ENCODE measurements around the gene NCOA3. TPM values are rescaled to one million over a fixed set of nuclear protein-coding genes. Genes with fewer than 3 reads are reported as not detected.

Gene NCOA3
- 25.9 TPM for total RNA-seq (2021; ENCODE audit: unreplicated experiment)
- polyA plus RNA-seq (2012) = 10.0 and 11.8 TPM in 2 replicates
- Bru-seq, nascent RNA = percentile 82 among the genes with signal in this experiment
- percentile 79 among the genes with signal in this experiment for BruChase-seq, experiment 1, labeled RNA remaining after a 6-hour chase
- BruChase-seq, experiment 2, labeled RNA remaining after a 2-hour chase = percentile 80 among the genes with signal in this experiment
- long read RNA-seq, partial matches to known transcripts = 4 of 10 reads
- long read RNA-seq, other reads (novel, unspliced or antisense) = 6 of 10 reads

DNA sequence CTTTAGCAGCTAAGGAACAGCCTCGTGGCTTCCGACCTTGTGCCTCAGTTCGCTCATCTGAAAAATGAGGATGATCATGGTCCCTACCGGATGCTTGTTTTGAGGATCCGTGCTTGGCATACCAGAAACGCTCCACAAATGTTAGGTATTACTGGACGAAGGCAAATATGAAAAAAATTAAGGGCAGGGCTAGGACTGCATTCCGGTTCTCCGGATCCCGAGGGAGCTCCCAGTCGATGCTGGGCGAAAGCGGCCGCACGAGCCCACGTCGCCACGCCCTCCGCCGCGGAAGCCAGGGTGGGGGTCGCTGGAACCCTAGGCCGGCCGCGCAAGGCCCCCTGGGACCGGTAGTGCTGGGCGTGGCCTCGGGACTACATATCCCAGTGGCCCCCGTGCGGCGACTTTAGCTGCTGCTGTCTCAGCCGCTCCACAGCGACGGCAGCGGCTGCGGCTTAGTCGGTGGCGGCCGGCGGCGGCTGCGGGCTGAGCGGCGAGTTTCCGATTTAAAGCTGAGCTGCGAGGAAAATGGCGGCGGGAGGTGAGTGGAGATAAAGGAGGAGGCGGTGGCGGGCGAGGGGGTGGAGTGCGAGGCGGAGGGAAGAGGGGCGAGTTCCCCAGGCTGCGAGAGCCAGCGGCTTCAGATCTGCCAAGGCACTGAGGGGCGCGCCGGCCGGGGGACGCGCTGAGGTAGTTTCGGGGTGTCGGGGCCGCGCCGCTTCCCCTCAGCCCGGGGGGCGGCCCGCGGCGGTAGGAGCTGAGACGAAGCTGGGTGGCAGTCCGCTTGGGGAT lies at the start of gene NCOA3:
Gene NCOA3, plus strand, starts transcription at position 406 of the 789 bp plus-strand sequence. CDS start 120,361 bp downstream, outside the sequence.
- no peaks in the 10 kb centered on the region for H3K27me3 ChIP-seq (ENCODE audit: insufficient read depth, low read length)
- peak within 1 kb of the TSS; percentile 70 for H3K27ac ChIP-seq (ENCODE audit: low read depth, low read length)
- peak within 1 kb of the TSS; percentile 86 for H3K4me2 ChIP-seq (ENCODE audit: low read length)
- no peaks in the 10 kb centered on the region for H3K9me3 ChIP-seq (ENCODE audit: control insufficient read depth in 1 of 2, insufficient read depth in 1 of 2, low read depth in 1 of 2, low read length in 2 of 2)
- H4K20me1 ChIP-seq (ENCODE audit: insufficient read depth) = no peaks in the 10 kb centered on the region
- H3K9me2 ChIP-seq (ENCODE audit: insufficient read depth) = no peaks in the 10 kb centered on the region
- RAD21 ChIA-PET (ENCODE audit: low non-redundant PET in 1 of 2, low total read pairs in 2 of 2, uncharacterized antibody in 2 of 2, unreplicated experiment in 2 of 2) = interaction anchor here (0.6 to 1.4 kb wide), 2 partner anchors 8 kb away, joined by 3 read pairs; no protein-coding TSS in a partner anchor
- peak within 1 kb of the TSS; percentile 86 to 87 for H3K4me3 ChIP-seq (replicated peaks in 1 of 2; ENCODE audit: low read depth in 1 of 2, low read length in 2 of 2)
- intact Hi-C loops (cut with micrococcal nuclease) = loop anchor here (1.0 to 10.0 kb wide), 6 partner anchors 26 to 297 kb away; no protein-coding TSS in a partner anchor
- CTCF ChIA-PET = interaction anchor here (1.4 to 2.0 kb wide), 2 partner anchors 70 to 119 kb away, joined by 3 to 13 read pairs; no protein-coding TSS in a partner anchor
- POLR2A ChIA-PET = interaction anchor here (0.8 to 3.9 kb wide), 18 partner anchors 8 to 296 kb away, joined by 3 to 24 read pairs (median 4); no protein-coding TSS in a partner anchor
- peaks cover 19 to 30% of the 10 kb centered on the region in 2 experiments; a peak in 3 of 4 replicates for H3K4me1 ChIP-seq (ENCODE audit: control insufficient read depth in 1 of 2, insufficient read depth in 2 of 2, low read length in 2 of 2)
- H3K36me3 ChIP-seq (ENCODE audit: control insufficient read depth in 1 of 2, insufficient read depth in 2 of 2, low read length in 2 of 2) = no peaks in the 10 kb centered on the region
- BruUV-seq (replicated peaks) = no TSS peak
- ATAC-seq (peak; percentile 97), DNase-seq (ENCODE audit: low read depth, low spot score) (peak; percentile 82)
- peak within 1 kb of the TSS; percentile 87 for H3K9ac ChIP-seq (ENCODE audit: low read length)
- H2AFZ ChIP-seq (ENCODE audit: low read depth, low read length, poor library complexity, severe bottlenecking) = peak within 1 kb of the TSS; percentile 66
- H3K79me2 ChIP-seq (ENCODE audit: insufficient read depth, low read length) = peaks cover 46% of the 10 kb centered on the region
- TF ChIP-seq EZH2 (IDR thresholded peaks at IDR 0.05) = no peak
- no peak for TF ChIP-seq FOSL1 (IDR thresholded peaks at IDR 0.05; ENCODE audit: low read depth)
- TF ChIP-seq SIN3A (IDR thresholded peaks at IDR 0.05; ENCODE audit: low read depth) = peak; percentile 90
- peak; percentile 68 for TF ChIP-seq TCF7L2 (IDR thresholded peaks at IDR 0.05; ENCODE audit: borderline replicate concordance, extremely low read depth, insufficient read depth, insufficient read length)
- TF ChIP-seq JUND (IDR thresholded peaks at IDR 0.05) = no peak
- peak; percentile 92 for TF ChIP-seq CBX3 (IDR thresholded peaks at IDR 0.05; ENCODE audit: low read depth)
- no peak for TF ChIP-seq SRF (IDR thresholded peaks at IDR 0.05; ENCODE audit: low read depth)
- TF ChIP-seq, protein P1, sequence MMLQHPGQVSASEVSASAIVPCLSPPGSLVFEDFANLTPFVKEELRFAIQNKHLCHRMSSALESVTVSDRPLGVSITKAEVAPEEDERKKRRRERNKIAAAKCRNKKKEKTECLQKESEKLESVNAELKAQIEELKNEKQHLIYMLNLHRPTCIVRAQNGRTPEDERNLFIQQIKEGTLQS (IDR thresholded peaks at IDR 0.05) = no peak
- TF ChIP-seq POLR2A (IDR thresholded peaks at IDR 0.05; ENCODE audit: borderline replicate concordance, extremely low read depth, insufficient read depth, insufficient read length) = peak; percentile 94
- peak; percentile 70; the same call in 1 of the 2 replicates for TF ChIP-seq SP1 (IDR thresholded peaks at IDR 0.05; ENCODE audit: low read depth)
- TF ChIP-seq, protein P2, sequence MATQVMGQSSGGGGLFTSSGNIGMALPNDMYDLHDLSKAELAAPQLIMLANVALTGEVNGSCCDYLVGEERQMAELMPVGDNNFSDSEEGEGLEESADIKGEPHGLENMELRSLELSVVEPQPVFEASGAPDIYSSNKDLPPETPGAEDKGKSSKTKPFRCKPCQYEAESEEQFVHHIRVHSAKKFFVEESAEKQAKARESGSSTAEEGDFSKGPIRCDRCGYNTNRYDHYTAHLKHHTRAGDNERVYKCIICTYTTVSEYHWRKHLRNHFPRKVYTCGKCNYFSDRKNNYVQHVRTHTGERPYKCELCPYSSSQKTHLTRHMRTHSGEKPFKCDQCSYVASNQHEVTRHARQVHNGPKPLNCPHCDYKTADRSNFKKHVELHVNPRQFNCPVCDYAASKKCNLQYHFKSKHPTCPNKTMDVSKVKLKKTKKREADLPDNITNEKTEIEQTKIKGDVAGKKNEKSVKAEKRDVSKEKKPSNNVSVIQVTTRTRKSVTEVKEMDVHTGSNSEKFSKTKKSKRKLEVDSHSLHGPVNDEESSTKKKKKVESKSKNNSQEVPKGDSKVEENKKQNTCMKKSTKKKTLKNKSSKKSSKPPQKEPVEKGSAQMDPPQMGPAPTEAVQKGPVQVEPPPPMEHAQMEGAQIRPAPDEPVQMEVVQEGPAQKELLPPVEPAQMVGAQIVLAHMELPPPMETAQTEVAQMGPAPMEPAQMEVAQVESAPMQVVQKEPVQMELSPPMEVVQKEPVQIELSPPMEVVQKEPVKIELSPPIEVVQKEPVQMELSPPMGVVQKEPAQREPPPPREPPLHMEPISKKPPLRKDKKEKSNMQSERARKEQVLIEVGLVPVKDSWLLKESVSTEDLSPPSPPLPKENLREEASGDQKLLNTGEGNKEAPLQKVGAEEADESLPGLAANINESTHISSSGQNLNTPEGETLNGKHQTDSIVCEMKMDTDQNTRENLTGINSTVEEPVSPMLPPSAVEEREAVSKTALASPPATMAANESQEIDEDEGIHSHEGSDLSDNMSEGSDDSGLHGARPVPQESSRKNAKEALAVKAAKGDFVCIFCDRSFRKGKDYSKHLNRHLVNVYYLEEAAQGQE (IDR thresholded peaks at IDR 0.05; ENCODE audit: low read depth) = no peak
- peak; percentile 46; the same call in 1 of the 2 replicates for TF ChIP-seq ZFX (IDR thresholded peaks at IDR 0.05)
- TF ChIP-seq, protein P3, sequence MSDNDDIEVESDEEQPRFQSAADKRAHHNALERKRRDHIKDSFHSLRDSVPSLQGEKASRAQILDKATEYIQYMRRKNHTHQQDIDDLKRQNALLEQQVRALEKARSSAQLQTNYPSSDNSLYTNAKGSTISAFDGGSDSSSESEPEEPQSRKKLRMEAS (IDR thresholded peaks at IDR 0.05) = peak; percentile 91
- peak; percentile 70 for TF ChIP-seq ELF1 (IDR thresholded peaks at IDR 0.05; ENCODE audit: borderline replicate concordance, low read depth)
- TF ChIP-seq EZH2phosphoT487 (IDR thresholded peaks at IDR 0.05; ENCODE audit: borderline replicate concordance) = no peak
- TF ChIP-seq POLR2AphosphoS5 (IDR thresholded peaks at IDR 0.05; ENCODE audit: low read depth, low read length) = peak; percentile 99
- no peak for TF ChIP-seq ZNF274 (IDR thresholded peaks at IDR 0.05; ENCODE audit: low read depth, low read length)
- TF ChIP-seq CEBPB (IDR thresholded peaks at IDR 0.05; ENCODE audit: low read depth) = no peak
- TF ChIP-seq YY1 (IDR thresholded peaks at IDR 0.05; ENCODE audit: extremely low read depth, insufficient replicate concordance, low read depth, low read length) = peak; percentile 87
- TF ChIP-seq, protein P4, sequence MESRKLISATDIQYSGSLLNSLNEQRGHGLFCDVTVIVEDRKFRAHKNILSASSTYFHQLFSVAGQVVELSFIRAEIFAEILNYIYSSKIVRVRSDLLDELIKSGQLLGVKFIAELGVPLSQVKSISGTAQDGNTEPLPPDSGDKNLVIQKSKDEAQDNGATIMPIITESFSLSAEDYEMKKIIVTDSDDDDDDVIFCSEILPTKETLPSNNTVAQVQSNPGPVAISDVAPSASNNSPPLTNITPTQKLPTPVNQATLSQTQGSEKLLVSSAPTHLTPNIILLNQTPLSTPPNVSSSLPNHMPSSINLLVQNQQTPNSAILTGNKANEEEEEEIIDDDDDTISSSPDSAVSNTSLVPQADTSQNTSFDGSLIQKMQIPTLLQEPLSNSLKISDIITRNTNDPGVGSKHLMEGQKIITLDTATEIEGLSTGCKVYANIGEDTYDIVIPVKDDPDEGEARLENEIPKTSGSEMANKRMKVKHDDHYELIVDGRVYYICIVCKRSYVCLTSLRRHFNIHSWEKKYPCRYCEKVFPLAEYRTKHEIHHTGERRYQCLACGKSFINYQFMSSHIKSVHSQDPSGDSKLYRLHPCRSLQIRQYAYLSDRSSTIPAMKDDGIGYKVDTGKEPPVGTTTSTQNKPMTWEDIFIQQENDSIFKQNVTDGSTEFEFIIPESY (IDR thresholded peaks at IDR 0.05; ENCODE audit: extremely low read depth, insufficient replicate concordance, low read length) = no peak

All from HCT116 (cell line).